MM.1S (cell line): ENCODE data around the gene OR52J3.

Experiments
- DNase-seq: peaks from one replicate; pipeline ENCODE4 v3.0.0-alpha.2; 2015
- H2AFZ ChIP-seq: fragments of 300-600 bp; sonication (generic); 2 replicates; pipeline ENCODE4 v1.6.0; 2016; ENCODE audit warnings: antibody characterized with exemption, low read length
- H3F3A ChIP-seq: fragments of 300-600 bp; sonication (generic); 2 replicates; pipeline ENCODE4 v1.6.1; 2016; ENCODE audit warnings: mild to moderate bottlenecking, antibody characterized with exemption, low read length, moderate library complexity, mixed read lengths; ENCODE audit not compliant: insufficient read depth
- H3K27ac ChIP-seq: fragments of 300-600 bp; sonication (generic); 2 replicates; pipeline ENCODE4 v1.5.1; 2016; ENCODE audit warnings: mild to moderate bottlenecking, low read length
- H3K27me3 ChIP-seq: fragments of 300-600 bp; sonication (generic); replicated peaks from 2 replicates; pipeline ENCODE4 v1.6.0; 2016; ENCODE audit warnings: low read length; ENCODE audit not compliant: insufficient read depth
- H3K36me3 ChIP-seq: fragments of 300-600 bp; sonication (generic); replicated peaks from 2 replicates; pipeline ENCODE4 v1.6.1; 2016; ENCODE audit warnings: mild to moderate bottlenecking, low read length, mixed read lengths; ENCODE audit not compliant: insufficient read depth
- H3K4me1 ChIP-seq: fragments of 300-600 bp; sonication (generic); 2 replicates; pipeline ENCODE4 v1.6.1; 2016; ENCODE audit warnings: low read length, mixed read lengths
- H3K4me2 ChIP-seq: fragments of 300-600 bp; sonication (generic); 2 replicates; pipeline ENCODE4 v1.6.0; 2016; ENCODE audit warnings: low read depth, low read length
- H3K4me3 ChIP-seq: fragments of 300-600 bp; sonication (generic); 2 replicates; pipeline ENCODE4 v1.5.1; 2016; ENCODE audit warnings: low read length, mixed read lengths
- H3K79me2 ChIP-seq: fragments of 300-600 bp; sonication (generic); 2 replicates; pipeline ENCODE4 v1.6.1; 2016; ENCODE audit warnings: mixed run types, low read length, mixed read lengths
- H3K9ac ChIP-seq: fragments of 300-600 bp; sonication (generic); 2 replicates; pipeline ENCODE4 v1.6.1; 2016; ENCODE audit warnings: low read length, mixed read lengths
- H3K9me2 ChIP-seq: fragments of 300-600 bp; sonication (generic); replicated peaks from 2 replicates; pipeline ENCODE4 v1.6.1; 2016; ENCODE audit warnings: mild to moderate bottlenecking, low read length, mixed read lengths; ENCODE audit not compliant: insufficient read depth
- H3K9me3 ChIP-seq: fragments of 300-600 bp; sonication (generic); replicated peaks from 2 replicates; pipeline ENCODE4 v1.6.1; 2016; ENCODE audit warnings: mild to moderate bottlenecking, low read length, mixed read lengths; ENCODE audit not compliant: insufficient read depth
- H4K20me1 ChIP-seq: fragments of 300-600 bp; sonication (generic); 2 replicates; pipeline ENCODE4 v1.6.1; 2016; ENCODE audit warnings: mild to moderate bottlenecking, low read length, moderate library complexity, mixed read lengths; ENCODE audit not compliant: insufficient read depth
- EZH2 ChIP-seq: fragments of 300-600 bp; sonication (generic); optimal IDR thresholded peaks from 2 replicates; pipeline ENCODE3; 2017; ENCODE audit warnings: low read depth, mild to moderate bottlenecking, antibody characterized with exemption, low read length, mixed read lengths
- EZH2phosphoT487 ChIP-seq: fragments of 300-600 bp; sonication (generic); IDR thresholded peaks from 2 replicates; pipeline ENCODE4 v1.6.1; 2018; ENCODE audit warnings: antibody characterized with exemption, low read length
- TF ChIP-seq, protein P1 (sequence below): fragments of 300-600 bp; sonication (generic); IDR thresholded peaks from 2 replicates; pipeline ENCODE4 v1.5.1; 2016; ENCODE audit warnings: antibody characterized with exemption, low read length, mixed read lengths

Gene OR52J3

DNA sequence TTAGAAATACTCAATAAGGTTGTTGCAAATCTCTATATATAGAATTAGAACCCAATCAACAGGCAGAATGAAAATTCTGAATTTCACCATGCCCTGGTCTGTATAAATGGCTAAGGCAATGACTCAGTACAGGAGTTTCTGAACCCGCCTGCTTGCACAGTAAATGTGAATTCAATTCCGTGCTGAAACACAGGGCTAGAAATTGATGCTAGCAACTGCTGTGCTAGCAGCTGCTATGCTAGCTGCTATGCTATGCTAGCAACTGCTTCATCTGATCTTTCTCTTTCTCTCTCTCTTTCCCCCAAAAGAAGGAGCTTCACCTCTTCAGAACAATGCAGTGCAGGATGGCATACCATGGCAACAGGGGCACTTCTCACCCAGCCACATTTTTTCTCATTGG lies 9.7 kb upstream of the OR52J3 start:
- Histone ChIP-seq H2AFZ (no peak overlapping the region), H3K4me2 (no peak overlapping the region), H4K20me1 (no peaks in the 10 kb centered on the region), H3K27ac (no peak overlapping the region), H3K79me2 (no peaks in the 10 kb centered on the region), H3K27me3 (no peaks in the 10 kb centered on the region), H3F3A (no peaks in the 10 kb centered on the region), H3K9me2 (no peaks in the 10 kb centered on the region), H3K9ac (no peak overlapping the region), H3K4me1 (no peaks in the 10 kb centered on the region), H3K36me3 (no peaks in the 10 kb centered on the region), H3K9me3 (no peaks in the 10 kb centered on the region), H3K4me3 (no peak overlapping the region)
- TF ChIP-seq EZH2, result no peak
- TF ChIP-seq, protein P1, sequence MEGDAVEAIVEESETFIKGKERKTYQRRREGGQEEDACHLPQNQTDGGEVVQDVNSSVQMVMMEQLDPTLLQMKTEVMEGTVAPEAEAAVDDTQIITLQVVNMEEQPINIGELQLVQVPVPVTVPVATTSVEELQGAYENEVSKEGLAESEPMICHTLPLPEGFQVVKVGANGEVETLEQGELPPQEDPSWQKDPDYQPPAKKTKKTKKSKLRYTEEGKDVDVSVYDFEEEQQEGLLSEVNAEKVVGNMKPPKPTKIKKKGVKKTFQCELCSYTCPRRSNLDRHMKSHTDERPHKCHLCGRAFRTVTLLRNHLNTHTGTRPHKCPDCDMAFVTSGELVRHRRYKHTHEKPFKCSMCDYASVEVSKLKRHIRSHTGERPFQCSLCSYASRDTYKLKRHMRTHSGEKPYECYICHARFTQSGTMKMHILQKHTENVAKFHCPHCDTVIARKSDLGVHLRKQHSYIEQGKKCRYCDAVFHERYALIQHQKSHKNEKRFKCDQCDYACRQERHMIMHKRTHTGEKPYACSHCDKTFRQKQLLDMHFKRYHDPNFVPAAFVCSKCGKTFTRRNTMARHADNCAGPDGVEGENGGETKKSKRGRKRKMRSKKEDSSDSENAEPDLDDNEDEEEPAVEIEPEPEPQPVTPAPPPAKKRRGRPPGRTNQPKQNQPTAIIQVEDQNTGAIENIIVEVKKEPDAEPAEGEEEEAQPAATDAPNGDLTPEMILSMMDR, result no peak
- TF ChIP-seq EZH2phosphoT487, result no peak
- DNase-seq, result no peak

DNA sequence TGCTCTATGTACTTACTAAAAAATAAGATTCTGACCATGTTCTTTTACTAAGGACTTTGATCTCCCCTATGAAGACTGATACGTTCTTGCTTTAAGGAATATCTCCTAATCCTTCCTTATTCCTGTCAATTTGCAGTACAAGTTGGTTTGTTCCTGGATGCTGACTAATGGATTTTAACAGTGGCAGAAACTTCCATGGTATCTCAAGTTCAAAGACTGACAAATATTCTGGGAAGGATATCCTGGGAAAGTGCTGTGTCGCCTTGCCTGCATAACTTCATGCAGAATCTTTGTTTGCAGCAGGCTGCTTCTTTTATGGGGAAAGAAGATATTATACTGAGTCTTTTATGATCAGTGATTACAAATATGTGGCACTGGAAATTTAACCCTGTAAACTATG lies 8.4 kb upstream of the OR52J3 start:
- H3K4me3 ChIP-seq, result no peak overlapping the region
- H3K4me1 ChIP-seq, result no peaks in the 10 kb centered on the region
- H3K79me2 ChIP-seq, result no peaks in the 10 kb centered on the region
- no peak for DNase-seq
- H3K4me2 ChIP-seq, result no peak overlapping the region
- no peaks in the 10 kb centered on the region for H3K9me3 ChIP-seq
- no peaks in the 10 kb centered on the region for H3K36me3 ChIP-seq
- H3F3A ChIP-seq, result no peaks in the 10 kb centered on the region
- no peaks in the 10 kb centered on the region for H3K9me2 ChIP-seq
- no peak overlapping the region for H2AFZ ChIP-seq
- TF ChIP-seq, protein P1, result no peak
- TF ChIP-seq EZH2phosphoT487 (no peak), EZH2 (no peak)
- H3K27ac ChIP-seq, result no peak overlapping the region
- no peaks in the 10 kb centered on the region for H4K20me1 ChIP-seq
- H3K9ac ChIP-seq, result no peak overlapping the region
- no peaks in the 10 kb centered on the region for H3K27me3 ChIP-seq

DNA sequence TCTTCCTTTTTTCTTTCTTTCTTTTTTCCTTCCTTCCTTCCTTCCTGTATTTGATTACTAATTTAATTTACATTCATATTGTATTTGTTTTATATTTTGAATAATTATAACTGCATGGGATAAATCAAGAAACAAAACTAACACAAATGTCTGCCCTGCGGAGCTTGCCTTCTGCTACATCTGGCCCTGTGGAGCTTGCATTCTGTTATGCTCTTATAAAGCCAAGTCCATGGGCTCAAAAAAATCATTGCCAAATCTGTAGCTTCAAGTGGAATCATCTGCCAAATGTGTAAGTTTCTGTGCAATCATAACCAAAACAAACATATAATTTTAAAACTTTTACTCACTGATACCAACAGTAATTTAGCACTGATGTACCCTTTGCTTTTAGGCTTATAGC lies 8.0 kb upstream of the OR52J3 start:
- H2AFZ ChIP-seq, result no peak overlapping the region
- no peak overlapping the region for H3K4me2 ChIP-seq
- no peaks in the 10 kb centered on the region for H3K79me2 ChIP-seq
- H3K27me3 ChIP-seq, result no peaks in the 10 kb centered on the region
- no peaks in the 10 kb centered on the region for H3K9me3 ChIP-seq
- no peak overlapping the region for H3K9ac ChIP-seq
- no peaks in the 10 kb centered on the region for H3K9me2 ChIP-seq
- no peaks in the 10 kb centered on the region for H3K36me3 ChIP-seq
- no peak overlapping the region for H3K27ac ChIP-seq
- no peaks in the 10 kb centered on the region for H3K4me1 ChIP-seq
- TF ChIP-seq EZH2phosphoT487, result no peak
- TF ChIP-seq EZH2, result no peak
- TF ChIP-seq, protein P1, result no peak
- no peak for DNase-seq
- no peaks in the 10 kb centered on the region for H3F3A ChIP-seq
- no peaks in the 10 kb centered on the region for H4K20me1 ChIP-seq
- H3K4me3 ChIP-seq, result no peak overlapping the region
